Calu3 (cell line): ENCODE data around the gene PBX1. TPM values are rescaled to one million over a fixed set of nuclear protein-coding genes. Genes with fewer than 3 reads are reported as not detected.

Experiments used
- BruUV-seq: library from RNA; stranded (reverse); fragments of 400-500 nt; replicated peaks from 2 replicates; lab custom pipeline; 2021; lab: Mats Ljungman, UMichigan
- CTCF ChIA-PET: fragments of 300-600 bp; sonication (Branson Sonifier 250); formaldehyde crosslinking; loops from one replicate; lab custom pipeline; 2022; ENCODE audit warnings: antibody characterized with exemption; lab: Charles Lee
- DNase-seq: peaks from one replicate; pipeline ENCODE4 v3.0.0; 2022
- H3K27ac Mint-ChIP-seq: one replicate; pipeline ENCODE4 v1.8.0; 2022; ENCODE audit warnings: mixed read lengths; ENCODE audit not compliant: unreplicated experiment
- H3K27me3 Mint-ChIP-seq: one replicate; pipeline ENCODE4 v1.8.0; 2022; ENCODE audit warnings: mixed read lengths; ENCODE audit not compliant: unreplicated experiment
- H3K36me3 Mint-ChIP-seq: one replicate; pipeline ENCODE4 v1.8.0; 2022; ENCODE audit warnings: mild to moderate bottlenecking, moderate library complexity, mixed read lengths; ENCODE audit not compliant: insufficient read depth, unreplicated experiment
- H3K4me1 Mint-ChIP-seq: one replicate; pipeline ENCODE4 v1.8.0; 2022; ENCODE audit warnings: mild to moderate bottlenecking, low read depth, mixed read lengths; ENCODE audit not compliant: unreplicated experiment
- H3K4me3 Mint-ChIP-seq: one replicate; pipeline ENCODE4 v1.8.0; 2022; ENCODE audit warnings: mild to moderate bottlenecking, low read depth, moderate library complexity, mixed read lengths; ENCODE audit not compliant: unreplicated experiment
- H3K9me3 Mint-ChIP-seq: one replicate; pipeline ENCODE4 v1.8.0; 2022; ENCODE audit warnings: low read depth, mixed read lengths; ENCODE audit not compliant: unreplicated experiment
- intact Hi-C: fragments of 100-400 bp; cut with micrococcal nuclease; formaldehyde crosslinking; loops from one replicate; pipeline ENCODE4 v1.10.0; 2022; ENCODE audit not compliant: unreplicated experiment
- total RNA-seq: library from RNA; stranded (reverse); gene quantifications from 2 replicates; pipeline ENCODE4 v1.2.3, GENCODE V29; 2022
- TF ChIP-seq, protein P1 (sequence below): fragments of 200-600 bp; IDR thresholded peaks from one replicate; pipeline ENCODE4 v1.8.0; 2022; ENCODE audit warnings: antibody characterized with exemption; ENCODE audit not compliant: unreplicated experiment

PBX1 gene
- total RNA-seq, 1 experiment from 2014 or later = 22.5 TPM

GRCh38 chr1:164581762-164582161 lies 22.8 kb downstream of the PBX1 start:
- no peaks in the 10 kb centered on the region for H3K9me3 Mint-ChIP-seq
- intact Hi-C loops = no loop called here
- H3K4me3 Mint-ChIP-seq = no peak overlapping the region
- no peak for DNase-seq
- no peak overlapping the region for H3K27ac Mint-ChIP-seq
- no peaks in the 10 kb centered on the region for H3K4me1 Mint-ChIP-seq
- TF ChIP-seq, protein P1, sequence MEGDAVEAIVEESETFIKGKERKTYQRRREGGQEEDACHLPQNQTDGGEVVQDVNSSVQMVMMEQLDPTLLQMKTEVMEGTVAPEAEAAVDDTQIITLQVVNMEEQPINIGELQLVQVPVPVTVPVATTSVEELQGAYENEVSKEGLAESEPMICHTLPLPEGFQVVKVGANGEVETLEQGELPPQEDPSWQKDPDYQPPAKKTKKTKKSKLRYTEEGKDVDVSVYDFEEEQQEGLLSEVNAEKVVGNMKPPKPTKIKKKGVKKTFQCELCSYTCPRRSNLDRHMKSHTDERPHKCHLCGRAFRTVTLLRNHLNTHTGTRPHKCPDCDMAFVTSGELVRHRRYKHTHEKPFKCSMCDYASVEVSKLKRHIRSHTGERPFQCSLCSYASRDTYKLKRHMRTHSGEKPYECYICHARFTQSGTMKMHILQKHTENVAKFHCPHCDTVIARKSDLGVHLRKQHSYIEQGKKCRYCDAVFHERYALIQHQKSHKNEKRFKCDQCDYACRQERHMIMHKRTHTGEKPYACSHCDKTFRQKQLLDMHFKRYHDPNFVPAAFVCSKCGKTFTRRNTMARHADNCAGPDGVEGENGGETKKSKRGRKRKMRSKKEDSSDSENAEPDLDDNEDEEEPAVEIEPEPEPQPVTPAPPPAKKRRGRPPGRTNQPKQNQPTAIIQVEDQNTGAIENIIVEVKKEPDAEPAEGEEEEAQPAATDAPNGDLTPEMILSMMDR = no peak
- CTCF ChIA-PET = interaction anchor here (0.7 kb wide), 1 partner anchor 276 kb away, joined by 5 read pairs; no protein-coding TSS in a partner anchor
- BruUV-seq = no TSS peak
- H3K27me3 Mint-ChIP-seq = no peaks in the 10 kb centered on the region
- H3K36me3 Mint-ChIP-seq = no peaks in the 10 kb centered on the region

GRCh38 chr1:164583196-164583595 lies 24.2 kb downstream of the PBX1 start:
- peaks cover 9% of the 10 kb centered on the region for H3K4me1 Mint-ChIP-seq
- H3K4me3 Mint-ChIP-seq = no peak overlapping the region
- H3K36me3 Mint-ChIP-seq = no peaks in the 10 kb centered on the region
- no peak overlapping the region for H3K27ac Mint-ChIP-seq
- CTCF ChIA-PET = no interaction called here
- TF ChIP-seq, protein P1 = no peak
- no peaks in the 10 kb centered on the region for H3K9me3 Mint-ChIP-seq
- no peak for DNase-seq
- H3K27me3 Mint-ChIP-seq = no peaks in the 10 kb centered on the region
- no TSS peak for BruUV-seq
- intact Hi-C loops = no loop called here

DNA sequence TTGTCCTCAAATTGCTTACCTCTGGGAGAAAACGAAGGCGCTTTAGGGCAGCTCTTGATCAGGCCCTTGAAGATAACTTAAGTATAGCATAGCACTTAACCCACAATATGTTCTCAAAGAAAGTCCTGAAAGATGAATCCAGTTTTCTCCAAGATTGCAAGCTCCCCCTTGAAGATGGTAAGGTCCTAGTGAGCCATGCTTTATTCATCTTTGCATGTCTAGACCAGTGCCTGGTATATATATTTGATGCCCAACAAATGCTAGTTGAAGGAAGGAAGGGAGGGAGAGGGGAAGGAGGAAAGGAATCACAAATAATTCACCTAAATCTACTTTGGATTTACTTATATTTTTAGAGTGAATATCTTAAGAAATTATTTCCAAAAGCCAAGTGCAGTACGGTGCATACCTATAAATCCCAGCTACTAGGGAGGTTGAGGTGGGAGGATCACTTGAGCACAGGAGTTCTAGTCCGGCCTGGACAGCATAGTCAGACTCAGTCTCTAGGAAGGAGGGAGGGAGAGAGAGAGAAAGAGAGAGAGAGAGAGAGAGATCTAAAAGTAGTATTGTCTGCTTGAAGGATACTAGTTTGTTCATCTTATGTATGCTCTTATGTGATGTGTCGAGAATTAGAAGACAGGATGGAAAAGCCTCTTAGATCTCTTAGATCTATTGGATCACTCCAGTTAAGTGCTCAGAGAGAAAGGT lies 25.0 kb downstream of the PBX1 start:
- DNase-seq = no peak
- H3K36me3 Mint-ChIP-seq = no peaks in the 10 kb centered on the region
- no peak overlapping the region for H3K4me3 Mint-ChIP-seq
- H3K9me3 Mint-ChIP-seq = no peaks in the 10 kb centered on the region
- TF ChIP-seq, protein P1 = no peak
- CTCF ChIA-PET = interaction anchor here (1.0 to 1.5 kb wide), 2 partner anchors 14 to 29 kb away, joined by 3 read pairs; no protein-coding TSS in a partner anchor
- BruUV-seq = no TSS peak
- intact Hi-C loops = no loop called here
- H3K4me1 Mint-ChIP-seq = peaks cover 17% of the 10 kb centered on the region
- no peaks in the 10 kb centered on the region for H3K27me3 Mint-ChIP-seq
- no peak overlapping the region for H3K27ac Mint-ChIP-seq

- CTCF ChIA-PET = no interaction called here
- Mint-ChIP-seq H3K4me3 (no peak overlapping the region), H3K27me3 (no peaks in the 10 kb centered on the region), H3K4me1 (peaks cover 34% of the 10 kb centered on the region), H3K9me3 (no peaks in the 10 kb centered on the region), H3K27ac (no peak overlapping the region), H3K36me3 (no peaks in the 10 kb centered on the region)
- TF ChIP-seq, protein P1 = no peak
- no peak for DNase-seq
- intact Hi-C loops = no loop called here
- no TSS peak for BruUV-seq
Observed at GRCh38 chr1:164586591-164586990, 27.6 kb downstream of the PBX1 start.
